Measurements from ENCODE around the gene CENPM.
A peak's percentile ranks its signal among the peaks of the same experiment; 100 is the strongest.

The CENPM gene

DNA sequence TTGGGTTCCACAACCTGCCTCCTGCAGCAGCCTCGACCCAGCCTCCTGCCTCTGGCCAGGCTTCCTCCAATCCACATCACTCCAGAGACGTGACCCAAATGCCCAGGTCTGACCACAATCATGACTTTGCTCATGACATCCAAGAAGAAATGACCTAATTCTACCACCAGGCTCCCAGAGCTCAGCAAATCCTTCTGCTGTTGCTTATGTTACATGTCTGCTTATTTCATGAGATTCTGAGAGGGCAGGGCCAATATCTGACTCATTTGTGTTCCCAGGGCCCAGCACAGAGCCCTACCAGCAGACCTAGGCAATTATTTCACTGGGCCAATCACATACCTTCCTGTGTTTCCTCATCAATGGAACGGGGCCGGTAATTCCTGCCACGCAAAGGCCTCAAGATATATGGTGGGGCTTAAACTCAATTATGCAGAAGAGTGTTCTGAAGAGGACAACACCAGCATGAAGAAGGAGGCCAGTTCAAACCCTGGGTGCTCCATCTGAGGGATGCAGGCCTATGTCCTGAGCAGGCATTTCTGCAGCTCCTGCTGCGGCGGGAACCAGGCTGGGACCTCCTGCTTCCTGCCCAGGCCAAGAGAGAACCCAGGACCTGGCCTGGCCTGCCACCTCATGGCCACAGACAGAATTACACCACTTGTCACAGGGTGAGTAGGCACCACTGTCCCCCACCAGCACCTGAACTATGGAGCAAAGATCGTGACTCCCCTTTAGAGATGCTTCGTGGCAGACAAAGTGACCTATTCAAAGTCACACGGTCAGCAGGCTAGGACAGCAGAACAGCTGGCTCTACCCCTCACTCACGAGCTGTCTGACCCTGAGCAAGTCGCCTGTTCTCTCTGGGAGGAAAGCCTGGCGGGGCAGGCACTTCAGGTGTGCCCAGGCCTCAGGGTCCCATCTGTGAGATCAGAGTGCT is 5.9 kb downstream of the CENPM start:
- TF ChIP-seq, protein P1, sequence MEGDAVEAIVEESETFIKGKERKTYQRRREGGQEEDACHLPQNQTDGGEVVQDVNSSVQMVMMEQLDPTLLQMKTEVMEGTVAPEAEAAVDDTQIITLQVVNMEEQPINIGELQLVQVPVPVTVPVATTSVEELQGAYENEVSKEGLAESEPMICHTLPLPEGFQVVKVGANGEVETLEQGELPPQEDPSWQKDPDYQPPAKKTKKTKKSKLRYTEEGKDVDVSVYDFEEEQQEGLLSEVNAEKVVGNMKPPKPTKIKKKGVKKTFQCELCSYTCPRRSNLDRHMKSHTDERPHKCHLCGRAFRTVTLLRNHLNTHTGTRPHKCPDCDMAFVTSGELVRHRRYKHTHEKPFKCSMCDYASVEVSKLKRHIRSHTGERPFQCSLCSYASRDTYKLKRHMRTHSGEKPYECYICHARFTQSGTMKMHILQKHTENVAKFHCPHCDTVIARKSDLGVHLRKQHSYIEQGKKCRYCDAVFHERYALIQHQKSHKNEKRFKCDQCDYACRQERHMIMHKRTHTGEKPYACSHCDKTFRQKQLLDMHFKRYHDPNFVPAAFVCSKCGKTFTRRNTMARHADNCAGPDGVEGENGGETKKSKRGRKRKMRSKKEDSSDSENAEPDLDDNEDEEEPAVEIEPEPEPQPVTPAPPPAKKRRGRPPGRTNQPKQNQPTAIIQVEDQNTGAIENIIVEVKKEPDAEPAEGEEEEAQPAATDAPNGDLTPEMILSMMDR (IDR thresholded peaks at IDR 0.05; ENCODE audit: control insufficient read depth, extremely low read depth, insufficient read depth), result peak; percentile 87
- DNase-seq (ENCODE audit: low read depth), result peak; percentile 37
- no peak overlapping the region for H3K4me3 ChIP-seq (ENCODE audit: low read depth, low read length)

DNA sequence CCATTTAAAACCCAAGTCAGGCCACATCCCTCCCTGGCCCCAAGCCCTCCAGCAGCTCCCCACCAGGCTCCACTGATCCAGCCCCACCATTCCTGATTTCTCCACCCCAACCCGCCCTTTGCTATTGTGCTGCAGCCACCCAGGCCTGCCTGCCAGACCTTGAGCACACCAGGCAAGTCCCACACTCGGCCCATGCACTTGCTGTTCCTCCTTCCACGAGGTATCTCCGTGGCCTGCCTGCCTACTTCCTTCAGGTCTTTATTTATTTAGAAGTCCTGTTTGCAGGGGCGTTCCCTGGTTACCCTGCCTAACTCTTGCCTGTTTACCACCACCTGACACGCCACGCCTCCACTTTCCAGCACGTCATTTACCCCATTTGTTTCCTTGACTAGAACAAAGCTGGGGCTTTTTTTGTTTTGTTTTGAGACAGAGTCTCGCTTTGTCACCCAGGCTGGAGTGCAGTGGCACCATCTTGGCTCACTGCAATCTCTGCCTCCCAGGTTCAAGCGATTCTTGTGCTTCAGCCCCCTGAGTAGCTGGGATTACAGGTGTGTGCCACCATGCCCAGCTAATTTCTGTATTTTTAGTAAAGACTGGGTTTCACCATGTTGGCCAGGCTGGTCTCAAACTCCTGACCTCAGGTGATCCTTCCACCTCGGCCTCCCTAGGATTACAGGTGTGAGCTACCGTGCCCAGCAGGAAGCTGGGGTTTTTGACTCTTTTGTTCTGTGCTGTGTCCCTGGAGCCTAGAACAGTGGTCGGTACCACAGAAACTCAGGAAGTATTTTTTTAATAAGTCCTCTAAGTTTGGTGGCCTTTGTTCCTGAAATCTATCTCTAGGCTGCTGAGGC is 6.7 kb downstream of the CENPM start:
- TF ChIP-seq, protein P1 (IDR thresholded peaks at IDR 0.05; ENCODE audit: control insufficient read depth, extremely low read depth, insufficient read depth), result no peak
- peak overlapping the region; percentile 42 for H3K4me3 ChIP-seq (ENCODE audit: low read depth, low read length)
- peak; percentile 90 for DNase-seq (ENCODE audit: low read depth)

- TF ChIP-seq, protein P1 (IDR thresholded peaks at IDR 0.05; ENCODE audit: control insufficient read depth, extremely low read depth, insufficient read depth), result no peak
- DNase-seq (ENCODE audit: low read depth), result no peak
- no peak overlapping the region for H3K4me3 ChIP-seq (ENCODE audit: low read depth, low read length)
Measured at GRCh38 chr22:41936894-41937169, 10.1 kb downstream of the CENPM start.

GRCh38 chr22:41935509-41935908 is 11.4 kb downstream of the CENPM start:
- TF ChIP-seq, protein P1 (IDR thresholded peaks at IDR 0.05; ENCODE audit: control insufficient read depth, extremely low read depth, insufficient read depth), result no peak
- DNase-seq (ENCODE audit: low read depth), result no peak
- no peak overlapping the region for H3K4me3 ChIP-seq (ENCODE audit: low read depth, low read length)

DNA sequence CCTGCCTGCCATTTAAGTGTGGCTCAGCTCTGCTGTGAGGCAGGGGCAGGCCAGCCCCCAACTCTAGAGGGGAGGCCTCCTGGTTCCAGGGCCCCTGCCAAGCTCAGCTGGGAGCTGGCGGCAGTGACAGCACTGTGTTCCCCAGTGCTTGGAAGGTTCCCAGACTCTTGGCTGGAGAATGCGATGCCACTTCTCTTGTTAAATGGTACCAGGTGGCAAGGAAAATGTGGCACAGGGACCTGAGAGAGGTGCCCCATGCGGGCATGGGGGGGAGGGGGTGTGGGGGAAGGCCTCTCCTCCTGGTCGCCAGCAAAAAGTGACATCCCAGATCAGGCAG is 12.0 kb downstream of the CENPM start:
- no peak overlapping the region for H3K4me3 ChIP-seq (ENCODE audit: low read depth, low read length)
- TF ChIP-seq, protein P1 (IDR thresholded peaks at IDR 0.05; ENCODE audit: control insufficient read depth, extremely low read depth, insufficient read depth), result no peak
- no peak for DNase-seq (ENCODE audit: low read depth)

GRCh38 chr22:41934284-41935014 is 12.5 kb downstream of the CENPM start:
- TF ChIP-seq, protein P1 (IDR thresholded peaks at IDR 0.05; ENCODE audit: control insufficient read depth, extremely low read depth, insufficient read depth), result no peak
- H3K4me3 ChIP-seq (ENCODE audit: low read depth, low read length), result no peak overlapping the region
- DNase-seq (ENCODE audit: low read depth), result no peak
